HepG2 (cell line): ENCODE results near the gene ZMYND8. TPM values are rescaled to one million over a fixed set of nuclear protein-coding genes. Genes with fewer than 3 reads are reported as not detected.

Source experiments
- ATM ChIP-seq: fragments of 450-650 bp; IDR thresholded peaks from 2 replicates; pipeline ENCODE4 v1.7.1; 2017; ENCODE audit warnings: mild to moderate bottlenecking, borderline replicate concordance
- BHLHE40 ChIP-seq: IDR thresholded peaks from 2 replicates; pipeline ENCODE4 v1.6.1; 2011; ENCODE audit warnings: low read length, improper control_type of control experiment
- BRCA1 ChIP-seq: sonication (generic); formaldehyde crosslinking; IDR thresholded peaks from 2 replicates; pipeline ENCODE4 v1.4.0; 2020; ENCODE audit warnings: missing genetic modification reagents
- DR1 ChIP-seq: sonication (generic); formaldehyde crosslinking; IDR thresholded peaks from 2 replicates; pipeline ENCODE4 v1.8.0; 2021; ENCODE audit warnings: mild to moderate bottlenecking, missing genetic modification reagents, inconsistent platforms
- FOSL2 ChIP-seq: sonication (generic); formaldehyde crosslinking; IDR thresholded peaks from 2 replicates; pipeline ENCODE4 v1.4.0; 2020; ENCODE audit warnings: missing genetic modification reagents
- GTF2F1 ChIP-seq: fragments of 150-350 bp; IDR thresholded peaks from 2 replicates; pipeline ENCODE4 v1.6.1; 2014; ENCODE audit warnings: low read length
- HMGXB4 ChIP-seq, 2 experiments: sonication (generic) in 1 of 2; formaldehyde crosslinking in 1 of 2; IDR thresholded peaks; 2 replicates each; pipeline versions ENCODE4 v1.4.0 to v1.6.1; 2018 to 2020; ENCODE audit warnings: missing genetic modification reagents in 2 of 2, borderline replicate concordance in 1 of 2, low read depth in 1 of 2, mild to moderate bottlenecking in 1 of 2, missing biosample characterization in 1 of 2
- HNF1A ChIP-seq, 2 experiments: sonication (generic) in 1 of 2; formaldehyde crosslinking in 1 of 2; IDR thresholded peaks; 2 replicates each; pipeline versions ENCODE4 v1.4.0 to v1.6.1; 2016 to 2020; ENCODE audit warnings: borderline replicate concordance in 1 of 2, low read depth in 1 of 2, mild to moderate bottlenecking in 1 of 2, missing genetic modification reagents in 1 of 2
- MED1 ChIP-seq: sonication (generic); formaldehyde crosslinking; IDR thresholded peaks from 2 replicates; pipeline ENCODE4 v1.4.0; 2020; ENCODE audit warnings: missing genetic modification reagents
- MNT ChIP-seq: fragments of 450-650 bp; IDR thresholded peaks from 2 replicates; pipeline ENCODE4 v1.6.1; 2016
- NR0B2 ChIP-seq: sonication (generic); formaldehyde crosslinking; IDR thresholded peaks from 2 replicates; pipeline ENCODE4 v1.4.0; 2020; ENCODE audit warnings: mild to moderate bottlenecking, missing genetic modification reagents
- NR2F6 ChIP-seq, 2 experiments: IDR thresholded peaks; 2 replicates each; pipeline ENCODE4 v1.6.1; 2016; ENCODE audit warnings: antibody characterized with exemption in 1 of 2, mild to moderate bottlenecking in 1 of 2
- PRPF4 ChIP-seq: fragments of 200-400 bp; formaldehyde crosslinking; IDR thresholded peaks from 2 replicates; pipeline ENCODE4 v1.6.1; 2016; ENCODE audit warnings: low read length, low read depth; ENCODE audit not compliant: poor library complexity, severe bottlenecking
- SMAD3 ChIP-seq: sonication (generic); formaldehyde crosslinking; IDR thresholded peaks from 2 replicates; pipeline ENCODE4 v1.4.0; 2020; ENCODE audit warnings: missing genetic modification reagents
- SMARCE1 ChIP-seq: fragments of 450-650 bp; IDR thresholded peaks from 2 replicates; pipeline ENCODE4 v1.6.1; 2017; ENCODE audit warnings: borderline replicate concordance
- TAF15 ChIP-seq: fragments of 200-400 bp; formaldehyde crosslinking; IDR thresholded peaks from one replicate; pipeline ENCODE4 v1.6.1; 2018; ENCODE audit warnings: mild to moderate bottlenecking, low read depth, low read length; ENCODE audit not compliant: poor library complexity, severe bottlenecking
- ZNF18 ChIP-seq: sonication (generic); formaldehyde crosslinking; IDR thresholded peaks from 2 replicates; pipeline ENCODE4 v1.8.0; 2022; ENCODE audit warnings: mild to moderate bottlenecking, missing genetic modification reagents; ENCODE audit not compliant: insufficient replicate concordance
- ZNF431 ChIP-seq: sonication (generic); formaldehyde crosslinking; IDR thresholded peaks from 2 replicates; pipeline ENCODE4 v1.9.0; 2022; ENCODE audit warnings: missing genetic modification reagents, low read depth, mild to moderate bottlenecking, borderline replicate concordance
- ZNF577 ChIP-seq: sonication (generic); formaldehyde crosslinking; IDR thresholded peaks from 2 replicates; pipeline ENCODE4 v1.4.0; 2020; ENCODE audit warnings: mild to moderate bottlenecking, low read depth, missing genetic modification reagents, borderline replicate concordance
- ZZZ3 ChIP-seq: sonication (generic); formaldehyde crosslinking; IDR thresholded peaks from 2 replicates; pipeline ENCODE4 v1.4.0; 2020; ENCODE audit warnings: missing genetic modification reagents, mild to moderate bottlenecking, borderline replicate concordance
- polyA plus RNA-seq, 8 experiments: library from polyadenylated mRNA; depleted of rRNA in 3 of 8; stranded (reverse) in 7 of 8; unstranded in 1 of 8; fragments of >200 nt; fragmentation: Illumina TruSeq in 4 of 8; extraction: Trizol in 4 of 8; gene quantifications; 2 replicates each; pipeline versions ENCODE4 v1.2.1 to v1.2.3, GENCODE V29; 2011 to 2016; ENCODE audit warnings: low read depth in 4 of 8, missing spikeins in 1 of 8, mixed read lengths in 1 of 8; ENCODE audit not compliant: insufficient read depth in 1 of 8
- total RNA-seq, 5 experiments: library from RNA; depleted of rRNA; stranded (reverse); fragments of >200 nt; fragmentation: Illumina TruSeq; extraction: Trizol; gene quantifications; 2 replicates each; pipeline ENCODE4 v1.2.3, GENCODE V29; 2016; ENCODE audit warnings: low read depth in 1 of 5

ZMYND8 gene
- total and polyA plus RNA-seq, 2 of the 13 experiments (the other 11 are each of a cell fraction or from before 2014, with no cell fraction given): 53.9 to 84.7 TPM

- no peak for TF ChIP-seq HNF1A (IDR thresholded peaks at IDR 0.05; ENCODE audit: low read depth)
- no peak for TF ChIP-seq HNF1A (CRISPR knock-in tag; IDR thresholded peaks at IDR 0.05; ENCODE audit: borderline replicate concordance)
- no peak for TF ChIP-seq HMGXB4 (CRISPR knock-in tag; IDR thresholded peaks at IDR 0.05; ENCODE audit: borderline replicate concordance in 1 of 2, low read depth in 1 of 2)
- TF ChIP-seq MNT: no peak
- TF ChIP-seq GTF2F1: no peak
- TF ChIP-seq MED1 (CRISPR knock-in tag): no peak
- TF ChIP-seq FOSL2 (CRISPR knock-in tag): 0 out of 2 replicates have a peak, but pooled peaks have one; percentile 22
- no peak for TF ChIP-seq ZNF431 (CRISPR knock-in tag)
- no peak for TF ChIP-seq ZNF18 (CRISPR knock-in tag)
- no peak for TF ChIP-seq PRPF4
- no peak for TF ChIP-seq ZZZ3 (CRISPR knock-in tag)
- no peak for TF ChIP-seq ATM
- TF ChIP-seq ZNF577 (CRISPR knock-in tag): no peak
- no peak for TF ChIP-seq BHLHE40
- 0 out of 2 replicates have a peak, but pooled peaks have one; percentile 7 for TF ChIP-seq NR2F6 (IDR thresholded peaks at IDR 0.05)
- TF ChIP-seq NR2F6 (CRISPR knock-in tag; IDR thresholded peaks at IDR 0.05): peak; percentile 55; the same call in 1 of the 2 replicates
- no peak for TF ChIP-seq SMARCE1
- 0 out of 2 replicates have a peak, but pooled peaks have one; percentile 5 for TF ChIP-seq DR1
- TF ChIP-seq BRCA1 (CRISPR knock-in tag): no peak
- TF ChIP-seq NR0B2 (CRISPR knock-in tag): no peak
- TF ChIP-seq TAF15: no peak
- no peak for TF ChIP-seq SMAD3 (CRISPR knock-in tag)
Measured at GRCh38 chr20:47195573-47195972, 160.9 kb downstream of the ZMYND8 start (continued).
